Measurements from ENCODE around the gene TANGO2.

GRCh38 chr22:20025401-20026203 lies 4.7 kb downstream of the TANGO2 start:
- TF ChIP-seq CTCF (IDR thresholded peaks at IDR 0.05; ENCODE audit: low read length) (no peak), EZH2 (IDR thresholded peaks at IDR 0.05; ENCODE audit: borderline replicate concordance, low read length) (no peak)
